Measurements from ENCODE around the gene MAPKAPK3.

Gene MAPKAPK3

DNA sequence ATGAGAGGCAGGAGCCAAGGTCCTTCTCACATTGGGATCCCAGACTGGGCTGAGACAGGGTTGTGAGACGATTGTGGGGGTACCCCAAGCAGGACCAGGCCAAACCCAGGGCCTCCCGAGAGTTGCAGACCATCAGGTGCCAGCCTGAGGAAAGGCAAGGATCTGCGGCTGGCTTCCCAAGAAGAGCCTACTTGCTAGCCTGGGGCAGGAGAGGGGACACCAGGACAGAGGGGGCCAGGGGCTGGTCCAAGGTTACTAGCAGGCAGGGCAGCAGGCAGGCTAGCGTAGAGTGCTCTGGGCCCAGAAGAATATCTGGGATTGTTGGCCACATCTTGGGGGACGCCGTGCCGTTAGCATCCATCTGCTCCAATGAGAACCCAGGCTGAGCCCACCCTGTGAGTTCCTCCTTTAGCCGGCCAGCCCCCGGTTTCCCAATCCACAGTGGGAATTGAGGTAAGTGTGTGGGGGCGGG lies 5.9 kb upstream of the MAPKAPK3 start:
- H3K27me3 ChIP-seq (ENCODE audit: insufficient read depth, low read depth), result no peaks in the 10 kb centered on the region
- TF ChIP-seq, protein P1, sequence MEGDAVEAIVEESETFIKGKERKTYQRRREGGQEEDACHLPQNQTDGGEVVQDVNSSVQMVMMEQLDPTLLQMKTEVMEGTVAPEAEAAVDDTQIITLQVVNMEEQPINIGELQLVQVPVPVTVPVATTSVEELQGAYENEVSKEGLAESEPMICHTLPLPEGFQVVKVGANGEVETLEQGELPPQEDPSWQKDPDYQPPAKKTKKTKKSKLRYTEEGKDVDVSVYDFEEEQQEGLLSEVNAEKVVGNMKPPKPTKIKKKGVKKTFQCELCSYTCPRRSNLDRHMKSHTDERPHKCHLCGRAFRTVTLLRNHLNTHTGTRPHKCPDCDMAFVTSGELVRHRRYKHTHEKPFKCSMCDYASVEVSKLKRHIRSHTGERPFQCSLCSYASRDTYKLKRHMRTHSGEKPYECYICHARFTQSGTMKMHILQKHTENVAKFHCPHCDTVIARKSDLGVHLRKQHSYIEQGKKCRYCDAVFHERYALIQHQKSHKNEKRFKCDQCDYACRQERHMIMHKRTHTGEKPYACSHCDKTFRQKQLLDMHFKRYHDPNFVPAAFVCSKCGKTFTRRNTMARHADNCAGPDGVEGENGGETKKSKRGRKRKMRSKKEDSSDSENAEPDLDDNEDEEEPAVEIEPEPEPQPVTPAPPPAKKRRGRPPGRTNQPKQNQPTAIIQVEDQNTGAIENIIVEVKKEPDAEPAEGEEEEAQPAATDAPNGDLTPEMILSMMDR (conservative IDR thresholded peaks at IDR 0.05; ENCODE audit: low read depth, low read length), result no peak
- H3K79me2 ChIP-seq (ENCODE audit: insufficient read depth, low read depth), result no peaks in the 10 kb centered on the region
- no peaks in the 10 kb centered on the region for H3K36me3 ChIP-seq (ENCODE audit: insufficient read depth)
- no peaks in the 10 kb centered on the region for H4K20me1 ChIP-seq (ENCODE audit: insufficient read depth)
- no peak overlapping the region for H3K4me3 ChIP-seq (IDR thresholded peaks at IDR 0.05; ENCODE audit: insufficient read depth, low read depth, low read length)
- H3K27ac ChIP-seq, result no peak overlapping the region
- H3K4me2 ChIP-seq, result peak overlapping the region; percentile 54
- peaks cover 23% of the 10 kb centered on the region for H3K4me1 ChIP-seq (ENCODE audit: low read depth, poor library complexity, severe bottlenecking)
- H2AFZ ChIP-seq (ENCODE audit: low read depth), result peak overlapping the region; percentile 67
- H3K9ac ChIP-seq, result peak overlapping the region; percentile 49; the same call in 1 of the 2 replicates

DNA sequence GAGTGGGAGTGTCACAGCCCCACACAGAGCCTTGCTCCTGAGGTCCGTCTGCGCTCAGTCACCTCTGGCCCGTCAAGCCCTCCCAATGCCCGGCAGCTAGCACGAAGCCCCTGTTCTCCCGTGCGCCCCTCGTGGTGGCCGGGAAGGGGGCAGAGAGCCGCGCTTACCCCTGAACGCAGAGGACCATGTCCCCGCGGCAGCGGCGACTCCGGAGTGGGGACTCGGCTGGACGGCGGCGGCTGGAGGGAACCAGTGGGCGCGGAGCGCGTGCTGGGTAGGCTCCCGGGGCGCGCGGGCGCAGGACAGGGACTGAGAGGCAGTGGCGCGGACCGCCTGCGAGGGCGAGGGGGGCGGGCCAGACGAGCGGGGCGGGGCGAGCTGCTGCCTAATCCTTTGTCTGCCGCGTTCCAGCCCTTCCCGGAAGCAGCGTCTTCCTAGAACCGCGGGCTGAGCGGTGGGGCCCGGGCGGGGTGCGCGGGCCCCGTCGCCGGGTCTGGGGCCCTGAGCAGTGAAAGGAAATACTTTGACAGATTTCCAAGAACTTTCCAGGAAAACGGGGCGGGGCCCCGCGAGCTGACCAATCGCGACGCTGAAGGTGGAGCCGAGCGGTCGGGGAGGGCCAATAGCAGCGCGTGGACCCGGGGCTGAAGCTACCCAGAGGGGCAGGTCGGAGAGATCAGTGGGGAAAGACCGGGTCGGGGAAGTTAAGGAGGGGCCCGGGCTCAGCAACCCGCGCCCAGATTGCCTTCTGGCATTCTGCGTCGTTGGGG lies 5.3 kb upstream of the MAPKAPK3 start, which contains the start of gene CISH:
Gene CISH, minus strand, starts transcription at position 311 of the 770 bp plus-strand sequence. Its CDS starts 124 bp downstream, at position 187.
- Histone ChIP-seq H3K79me2 (ENCODE audit: insufficient read depth, low read depth) (no peaks in the 10 kb centered on the region), H3K27me3 (ENCODE audit: insufficient read depth, low read depth) (no peaks in the 10 kb centered on the region), H3K4me2 (peak within 1 kb of the TSS; percentile 54), H3K4me3 (IDR thresholded peaks at IDR 0.05; ENCODE audit: insufficient read depth, low read depth, low read length) (no peak within 1 kb of the TSS), H3K9ac (peak within 1 kb of the TSS; percentile 49; the same call in 1 of the 2 replicates), H4K20me1 (ENCODE audit: insufficient read depth) (no peaks in the 10 kb centered on the region), H3K4me1 (ENCODE audit: low read depth, poor library complexity, severe bottlenecking) (peaks cover 23% of the 10 kb centered on the region), H3K36me3 (ENCODE audit: insufficient read depth) (no peaks in the 10 kb centered on the region), H2AFZ (ENCODE audit: low read depth) (peak within 1 kb of the TSS; percentile 67), H3K27ac (no peak within 1 kb of the TSS; the same call in 1 of the 2 replicates)
- TF ChIP-seq, protein P1 (conservative IDR thresholded peaks at IDR 0.05; ENCODE audit: low read depth, low read length), result 0 out of 2 replicates have a peak, but pooled peaks have one; percentile 19

DNA sequence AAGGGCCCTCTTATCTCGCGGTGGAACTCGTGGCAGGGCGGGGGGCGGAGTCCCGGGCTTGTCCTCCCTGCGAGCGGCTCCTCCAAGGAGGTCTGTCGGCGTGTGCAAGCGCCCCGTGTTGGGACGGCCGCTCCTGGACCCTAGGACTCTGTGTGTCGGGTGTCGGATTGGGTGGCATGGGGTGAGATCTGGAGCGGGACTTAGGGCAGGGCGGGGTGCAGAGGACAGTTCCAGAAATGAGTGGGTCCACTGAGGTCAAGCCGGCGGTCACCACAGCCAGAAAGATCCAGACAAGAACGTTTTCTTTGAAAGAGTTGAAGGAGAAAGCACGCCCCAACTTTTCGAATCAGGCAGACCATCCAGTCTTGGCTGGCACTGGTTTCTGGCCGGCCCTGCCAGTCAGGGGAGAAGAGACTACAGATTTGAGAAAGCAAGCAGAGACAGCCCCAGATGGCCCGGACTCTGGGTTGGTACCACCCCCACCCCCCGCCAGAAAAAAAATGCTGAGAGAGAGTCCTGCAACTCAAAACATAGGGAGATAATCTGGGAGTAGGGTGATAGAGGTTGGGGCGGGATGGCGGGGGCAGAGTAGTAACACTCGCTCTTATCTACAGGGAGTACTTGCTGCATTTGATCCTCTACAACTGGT lies 4.6 kb upstream of the MAPKAPK3 start:
- no peak overlapping the region for H3K27ac ChIP-seq
- TF ChIP-seq, protein P1 (conservative IDR thresholded peaks at IDR 0.05; ENCODE audit: low read depth, low read length), result no peak
- no peaks in the 10 kb centered on the region for H3K27me3 ChIP-seq (ENCODE audit: insufficient read depth, low read depth)
- peak overlapping the region; percentile 67; the same call in 1 of the 2 replicates for H2AFZ ChIP-seq (ENCODE audit: low read depth)
- peak overlapping the region; percentile 49; the same call in 1 of the 2 replicates for H3K9ac ChIP-seq
- H3K4me2 ChIP-seq, result peak overlapping the region; percentile 54; the same call in 1 of the 2 replicates
- H3K4me3 ChIP-seq (IDR thresholded peaks at IDR 0.05; ENCODE audit: insufficient read depth, low read depth, low read length), result no peak overlapping the region
- H3K4me1 ChIP-seq (ENCODE audit: low read depth, poor library complexity, severe bottlenecking), result peaks cover 23% of the 10 kb centered on the region
- H4K20me1 ChIP-seq (ENCODE audit: insufficient read depth), result no peaks in the 10 kb centered on the region
- H3K36me3 ChIP-seq (ENCODE audit: insufficient read depth), result no peaks in the 10 kb centered on the region
- no peaks in the 10 kb centered on the region for H3K79me2 ChIP-seq (ENCODE audit: insufficient read depth, low read depth)

DNA sequence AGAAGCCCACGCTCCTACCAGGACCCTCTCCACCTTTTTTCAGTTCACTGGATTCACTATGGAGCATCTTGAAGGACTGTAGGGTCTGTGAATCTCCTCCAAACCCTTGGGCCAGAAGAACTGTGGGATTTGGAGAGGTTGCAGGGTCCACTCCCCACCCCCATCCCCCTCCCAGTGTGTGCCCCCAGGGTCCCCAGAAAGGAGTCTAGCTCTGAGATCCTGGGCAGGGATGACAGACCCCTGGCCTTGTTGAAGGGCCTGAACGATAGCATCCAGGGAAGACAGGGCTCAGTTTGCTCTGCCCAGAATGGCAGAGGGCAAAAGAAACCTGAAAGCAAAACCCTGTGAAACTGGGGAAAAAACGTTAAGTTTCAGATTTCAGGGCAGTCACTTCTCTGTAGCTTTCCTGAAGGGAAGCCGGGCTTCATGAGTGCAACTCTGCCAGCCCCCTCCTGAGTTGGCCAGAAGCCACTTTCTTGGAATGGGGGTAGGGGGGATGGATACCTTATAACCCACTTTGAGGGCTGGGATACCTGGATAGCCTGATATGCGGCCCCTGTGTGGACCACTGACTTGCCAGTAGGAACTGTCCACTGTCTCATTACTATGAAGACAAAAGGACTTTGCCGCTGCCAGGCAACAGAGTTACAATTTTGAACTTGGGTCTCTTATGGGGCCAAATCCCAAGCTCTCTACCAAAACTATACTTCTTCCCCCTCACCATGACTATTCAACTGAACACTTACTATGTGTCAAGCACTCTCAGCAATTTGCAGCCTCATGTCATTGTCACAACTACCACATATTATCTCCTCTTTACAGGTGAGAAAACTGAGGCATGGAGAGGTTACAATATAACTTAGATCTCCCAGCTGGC lies 3.7 kb upstream of the MAPKAPK3 start:
- Histone ChIP-seq H3K4me2 (peak overlapping the region; percentile 54; the same call in 1 of the 2 replicates), H3K4me1 (ENCODE audit: low read depth, poor library complexity, severe bottlenecking) (peaks cover 23% of the 10 kb centered on the region), H3K79me2 (ENCODE audit: insufficient read depth, low read depth) (no peaks in the 10 kb centered on the region), H2AFZ (ENCODE audit: low read depth) (no peak overlapping the region), H3K4me3 (IDR thresholded peaks at IDR 0.05; ENCODE audit: insufficient read depth, low read depth, low read length) (no peak overlapping the region), H4K20me1 (ENCODE audit: insufficient read depth) (no peaks in the 10 kb centered on the region), H3K27me3 (ENCODE audit: insufficient read depth, low read depth) (no peaks in the 10 kb centered on the region), H3K9ac (no peak overlapping the region), H3K27ac (no peak overlapping the region), H3K36me3 (ENCODE audit: insufficient read depth) (no peaks in the 10 kb centered on the region)
- TF ChIP-seq, protein P1 (conservative IDR thresholded peaks at IDR 0.05; ENCODE audit: low read depth, low read length), result no peak

All from KMS-11 (cell line).